Measurements from ENCODE around the gene LRRC32. TPM values are rescaled to one million over a fixed set of nuclear protein-coding genes. Genes with fewer than 3 reads are reported as not detected.

The LRRC32 gene
- total RNA-seq, 3 donors from 2014 or later: 10.4 to 20.3 (median 18.6) TPM

GRCh38 chr11:76703707-76704106 is 33.2 kb upstream of the LRRC32 start:
- no peaks in the 10 kb centered on the region for H3K36me3 ChIP-seq (ENCODE audit: low read depth)
- ATAC-seq (no peak), DNase-seq (no peak)
- intact Hi-C loops (cut with DNase I, micrococcal nuclease): no loop called here
- no peaks in the 10 kb centered on the region for H3K4me1 ChIP-seq (ENCODE audit: low read depth)
- H3K9me3 ChIP-seq: no peaks in the 10 kb centered on the region
- TF ChIP-seq CTCF (IDR thresholded peaks at IDR 0.05): no peak
- H3K4me3 ChIP-seq: no peak overlapping the region

DNA sequence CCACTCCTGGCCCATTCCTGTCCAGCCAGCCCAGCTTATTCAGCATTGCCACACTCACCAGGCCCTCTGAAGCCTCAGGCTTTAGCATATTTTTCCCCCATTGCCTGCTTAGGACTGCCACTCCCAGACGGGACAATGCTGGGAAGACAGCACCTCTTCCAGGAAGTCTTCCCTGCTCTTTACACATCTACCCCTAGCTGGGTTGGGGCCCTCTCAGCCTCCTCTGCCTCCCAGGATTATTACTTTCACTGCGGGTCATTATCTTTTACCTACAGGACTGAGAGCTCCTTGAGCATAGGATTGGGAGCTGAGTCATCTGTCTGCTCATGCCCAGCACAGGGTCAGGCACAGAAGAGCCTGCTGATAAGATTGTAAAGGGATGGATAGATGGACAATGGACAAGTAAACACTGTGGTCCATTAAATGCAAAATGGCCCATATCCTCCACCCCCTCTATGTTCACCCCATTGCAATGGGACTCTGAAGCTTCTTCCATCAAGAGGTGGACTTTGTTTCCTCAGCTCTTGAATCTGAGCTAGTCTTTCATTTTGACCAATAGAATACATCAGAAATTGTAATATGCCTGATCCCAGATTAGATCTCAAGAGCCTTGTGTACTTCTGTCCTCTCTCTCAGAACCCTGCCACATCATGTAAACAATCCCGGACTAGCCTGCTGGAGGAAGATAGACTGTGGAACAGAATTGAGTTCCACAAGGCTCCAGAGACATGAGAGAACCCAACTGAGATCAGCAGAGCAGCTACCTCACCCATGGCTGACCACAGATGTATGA is 32.0 kb upstream of the LRRC32 start:
- Histone ChIP-seq H3K36me3 (ENCODE audit: low read depth) (no peaks in the 10 kb centered on the region), H3K9me3 (no peaks in the 10 kb centered on the region), H3K4me1 (ENCODE audit: low read depth) (no peaks in the 10 kb centered on the region), H3K4me3 (no peak overlapping the region)
- DNase-seq: no peak
- no peak for TF ChIP-seq CTCF (IDR thresholded peaks at IDR 0.05)
- ATAC-seq: no peak
- intact Hi-C loops (cut with DNase I, micrococcal nuclease): no loop called here

DNA sequence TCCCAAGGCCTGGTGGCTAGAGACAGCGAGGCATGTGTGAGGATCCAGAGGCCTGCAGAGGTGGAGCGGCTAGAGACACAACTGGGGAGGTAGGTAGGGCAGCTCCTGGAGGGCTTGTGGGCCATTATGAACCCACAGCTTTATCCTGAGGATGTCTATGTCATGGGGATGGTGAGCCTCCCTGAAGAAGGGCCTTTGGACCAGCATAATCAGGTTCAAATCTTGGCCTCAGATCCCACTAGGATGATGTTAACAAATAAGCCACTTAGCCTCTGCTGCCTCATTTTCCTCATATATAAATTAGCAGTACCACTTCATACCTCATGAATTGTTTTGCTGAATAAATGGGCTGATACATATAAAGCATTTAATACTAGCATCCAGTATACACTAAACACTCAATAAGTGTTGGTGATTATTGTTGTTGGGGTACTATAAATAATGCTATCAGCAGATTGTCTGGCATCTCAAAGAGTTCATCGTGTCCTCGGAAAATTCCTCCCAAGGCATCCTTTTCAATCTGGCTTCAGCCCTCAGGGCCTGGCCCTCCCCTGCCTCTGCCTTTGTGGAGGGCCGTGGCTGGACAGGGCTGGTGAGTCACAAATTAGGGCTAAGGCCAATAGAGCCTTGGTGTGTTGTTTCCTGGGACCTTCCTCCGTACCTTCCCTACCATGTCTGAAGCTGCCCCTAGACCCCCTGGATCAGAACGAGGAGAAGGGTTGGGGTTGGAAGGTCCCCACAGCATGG is 30.9 kb upstream of the LRRC32 start:
- H3K4me3 ChIP-seq: no peak overlapping the region
- ATAC-seq: no peak
- no peaks in the 10 kb centered on the region for H3K4me1 ChIP-seq (ENCODE audit: low read depth)
- DNase-seq: no peak
- no peaks in the 10 kb centered on the region for H3K36me3 ChIP-seq (ENCODE audit: low read depth)
- intact Hi-C loops (cut with DNase I, micrococcal nuclease): no loop called here
- no peak for TF ChIP-seq CTCF (IDR thresholded peaks at IDR 0.05)
- H3K9me3 ChIP-seq: no peaks in the 10 kb centered on the region

DNA sequence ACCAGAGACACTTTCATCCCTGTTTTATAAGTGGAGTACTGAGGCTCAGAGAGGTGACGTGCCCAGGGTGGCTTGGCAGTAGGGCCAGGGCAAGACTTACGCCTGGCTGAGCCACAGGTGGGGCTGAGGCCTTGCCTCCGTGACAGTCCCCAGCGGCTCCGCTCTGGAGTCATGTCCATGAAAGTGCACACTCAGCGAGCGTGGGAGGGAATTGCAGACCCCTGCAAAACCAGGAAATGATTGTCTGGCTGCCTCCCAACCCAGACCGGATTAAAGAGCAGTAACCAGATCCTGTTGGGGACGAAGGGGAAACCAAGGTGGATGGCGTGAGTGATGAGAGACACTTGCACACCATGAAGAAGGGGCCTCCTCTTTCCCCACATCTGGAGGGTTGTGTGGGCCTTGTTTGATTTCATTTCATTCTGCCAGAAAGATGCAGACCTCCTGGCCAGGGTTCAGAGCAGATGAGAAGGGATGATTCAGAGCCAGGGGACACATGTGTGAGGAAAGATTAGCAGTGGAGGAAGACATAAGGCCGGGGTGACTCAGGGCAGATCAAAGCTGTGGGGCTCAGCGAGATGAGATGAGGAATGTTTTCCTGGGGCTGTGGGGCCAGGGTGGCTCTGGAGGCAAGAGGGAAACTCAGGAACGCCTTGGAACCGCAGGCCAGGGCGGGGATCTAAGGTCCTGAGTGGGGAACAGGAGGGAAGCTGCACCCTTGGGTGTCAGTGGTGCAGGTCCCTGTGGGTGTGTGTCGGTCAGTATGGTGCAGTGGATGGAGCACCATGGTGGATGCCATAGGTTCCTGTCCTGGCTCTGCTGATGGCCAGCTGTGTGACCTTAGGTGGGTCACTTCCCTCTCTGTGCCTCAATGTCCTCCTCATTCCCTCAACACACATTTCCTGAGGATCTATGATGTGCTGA is 29.9 kb upstream of the LRRC32 start:
- Histone ChIP-seq H3K36me3 (ENCODE audit: low read depth) (no peaks in the 10 kb centered on the region), H3K9me3 (no peaks in the 10 kb centered on the region), H3K4me3 (no peak overlapping the region), H3K4me1 (ENCODE audit: low read depth) (no peaks in the 10 kb centered on the region)
- TF ChIP-seq CTCF (IDR thresholded peaks at IDR 0.05): no peak
- intact Hi-C loops (cut with DNase I, micrococcal nuclease): no loop called here
- no peak for DNase-seq
- peak; percentile 23 for ATAC-seq

- ATAC-seq (no peak), DNase-seq (no peak)
- intact Hi-C loops (cut with DNase I, micrococcal nuclease): no loop called here
- Histone ChIP-seq H3K36me3 (ENCODE audit: low read depth) (no peaks in the 10 kb centered on the region), H3K4me3 (no peak overlapping the region), H3K9me3 (no peaks in the 10 kb centered on the region), H3K4me1 (ENCODE audit: low read depth) (no peaks in the 10 kb centered on the region)
- TF ChIP-seq CTCF (IDR thresholded peaks at IDR 0.05): no peak
Measured at GRCh38 chr11:76699451-76700091, 29.0 kb upstream of the LRRC32 start.
